ENCODE measurements around the gene TMEM74B.

GRCh38 chr20:1182106-1182505 lies 2.7 kb downstream of the TMEM74B start:
- TF ChIP-seq POLR2AphosphoS5 (IDR thresholded peaks at IDR 0.05) (no peak), CTCF (IDR thresholded peaks at IDR 0.05) (no peak)
